ENCODE measurements around the gene SETD2. TPM values are rescaled to one million over a fixed set of nuclear protein-coding genes. Genes with fewer than 3 reads are reported as not detected.
A peak's percentile ranks its signal among the peaks of the same experiment; 100 is the strongest.

Gene SETD2
- total RNA-seq, 3 donors from 2014 or later (not counting 1 experiment from before 2014, with no cell fraction given), result 86.5 to 104 (median 95.9) TPM

- WGBS (ENCODE audit: insufficient coverage), result 97% methylated on average over 35 of the region's 35 CpGs
- intact Hi-C loops (cut with micrococcal nuclease), result no loop called here
- Histone ChIP-seq H3K4me1 (ENCODE audit: control insufficient read depth, insufficient read depth, low read length) (peaks cover 29% of the 10 kb centered on the region), H3K4me3 (ENCODE audit: low read length) (no peak overlapping the region), H3K9me3 (ENCODE audit: control insufficient read depth, insufficient read depth, low read length) (no peaks in the 10 kb centered on the region), H3K36me3 (ENCODE audit: control insufficient read depth, insufficient read depth, low read length) (peaks cover 98% of the 10 kb centered on the region), H3K27me3 (ENCODE audit: control insufficient read depth, insufficient read depth, low read length) (no peaks in the 10 kb centered on the region), H3K27ac (ENCODE audit: low read length) (no peak overlapping the region)
- DNase-seq, result no peak
- Mint-ChIP-seq H3K27me3 (ENCODE audit: low read depth in 2 of 2) (no peaks in the 10 kb centered on the region), H3K4me3 (no peak overlapping the region), H3K9me3 (no peaks in the 10 kb centered on the region), H3K4me1 (peaks cover 22 to 27% of the 10 kb centered on the region in 2 donors), H3K36me3 (no peaks in the 10 kb centered on the region), H3K27ac (no peak overlapping the region)
- TF ChIP-seq, protein P1, sequence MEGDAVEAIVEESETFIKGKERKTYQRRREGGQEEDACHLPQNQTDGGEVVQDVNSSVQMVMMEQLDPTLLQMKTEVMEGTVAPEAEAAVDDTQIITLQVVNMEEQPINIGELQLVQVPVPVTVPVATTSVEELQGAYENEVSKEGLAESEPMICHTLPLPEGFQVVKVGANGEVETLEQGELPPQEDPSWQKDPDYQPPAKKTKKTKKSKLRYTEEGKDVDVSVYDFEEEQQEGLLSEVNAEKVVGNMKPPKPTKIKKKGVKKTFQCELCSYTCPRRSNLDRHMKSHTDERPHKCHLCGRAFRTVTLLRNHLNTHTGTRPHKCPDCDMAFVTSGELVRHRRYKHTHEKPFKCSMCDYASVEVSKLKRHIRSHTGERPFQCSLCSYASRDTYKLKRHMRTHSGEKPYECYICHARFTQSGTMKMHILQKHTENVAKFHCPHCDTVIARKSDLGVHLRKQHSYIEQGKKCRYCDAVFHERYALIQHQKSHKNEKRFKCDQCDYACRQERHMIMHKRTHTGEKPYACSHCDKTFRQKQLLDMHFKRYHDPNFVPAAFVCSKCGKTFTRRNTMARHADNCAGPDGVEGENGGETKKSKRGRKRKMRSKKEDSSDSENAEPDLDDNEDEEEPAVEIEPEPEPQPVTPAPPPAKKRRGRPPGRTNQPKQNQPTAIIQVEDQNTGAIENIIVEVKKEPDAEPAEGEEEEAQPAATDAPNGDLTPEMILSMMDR (IDR thresholded peaks at IDR 0.05), result no peak
- ATAC-seq, result no peak
Measured at GRCh38 chr3:47002171-47003055, 161.5 kb downstream of the SETD2 start.

DNA sequence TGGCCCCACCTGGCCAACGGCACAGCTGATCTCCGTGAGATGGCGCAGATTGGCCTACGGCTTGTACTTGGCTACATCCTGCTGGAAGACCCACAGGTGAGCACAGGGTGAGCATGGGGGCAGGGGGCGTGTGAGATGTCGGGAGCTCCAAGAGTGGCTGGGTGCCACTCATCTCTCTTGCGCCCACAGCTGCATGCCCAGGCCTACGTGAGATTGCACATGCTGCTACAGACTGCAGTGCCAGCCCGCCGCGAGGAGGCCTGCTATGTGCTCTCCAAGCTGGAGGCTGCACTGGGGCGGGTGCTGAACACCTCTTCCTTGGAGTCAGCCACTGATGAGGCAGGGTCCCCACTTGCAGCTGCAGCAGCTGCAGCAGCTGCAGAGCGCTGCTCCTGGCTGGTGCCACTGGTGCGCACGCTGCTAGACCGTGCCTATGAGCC, 162.2 kb downstream of the SETD2 start:
- DNase-seq, result no peak
- intact Hi-C loops (cut with micrococcal nuclease), result no loop called here
- ATAC-seq, result no peak
- peaks cover 29 to 33% of the 10 kb centered on the region in 2 donors for H3K4me1 Mint-ChIP-seq
- no peaks in the 10 kb centered on the region for H3K36me3 Mint-ChIP-seq
- 98% methylated on average over 16 of the region's 16 CpGs for WGBS (ENCODE audit: insufficient coverage)
- Histone ChIP-seq H3K4me3 (ENCODE audit: low read length) (no peak overlapping the region), H3K27ac (ENCODE audit: low read length) (no peak overlapping the region), H3K36me3 (ENCODE audit: control insufficient read depth, insufficient read depth, low read length) (peaks cover 98% of the 10 kb centered on the region), H3K9me3 (ENCODE audit: control insufficient read depth, insufficient read depth, low read length) (no peaks in the 10 kb centered on the region), H3K4me1 (ENCODE audit: control insufficient read depth, insufficient read depth, low read length) (peaks cover 36% of the 10 kb centered on the region), H3K27me3 (ENCODE audit: control insufficient read depth, insufficient read depth, low read length) (no peaks in the 10 kb centered on the region)
- H3K27ac Mint-ChIP-seq, result no peak overlapping the region
- TF ChIP-seq, protein P1 (IDR thresholded peaks at IDR 0.05), result no peak
- no peak overlapping the region for H3K4me3 Mint-ChIP-seq
- H3K9me3 Mint-ChIP-seq, result no peaks in the 10 kb centered on the region
- H3K27me3 Mint-ChIP-seq (ENCODE audit: low read depth in 2 of 2), result no peaks in the 10 kb centered on the region

- Mint-ChIP-seq H3K4me3 (no peak overlapping the region), H3K36me3 (no peaks in the 10 kb centered on the region)
Measured at GRCh38 chr3:47000922-47001730, 162.8 kb downstream of the SETD2 start.

More at GRCh38 chr3:47000922-47001730, 162.8 kb downstream of the SETD2 start:
- Histone ChIP-seq H3K9me3 (ENCODE audit: control insufficient read depth, insufficient read depth, low read length) (no peaks in the 10 kb centered on the region), H3K36me3 (ENCODE audit: control insufficient read depth, insufficient read depth, low read length) (peaks cover 95% of the 10 kb centered on the region), H3K27ac (ENCODE audit: low read length) (no peak overlapping the region), H3K4me1 (ENCODE audit: control insufficient read depth, insufficient read depth, low read length) (peaks cover 42% of the 10 kb centered on the region), H3K4me3 (ENCODE audit: low read length) (no peak overlapping the region), H3K27me3 (ENCODE audit: control insufficient read depth, insufficient read depth, low read length) (no peaks in the 10 kb centered on the region)
- intact Hi-C loops (cut with micrococcal nuclease), result no loop called here
- DNase-seq (no peak), ATAC-seq (peak in 2 of 3 donors; percentile 20 to 40)
- TF ChIP-seq, protein P1 (IDR thresholded peaks at IDR 0.05), result no peak
- Mint-ChIP-seq H3K27me3 (ENCODE audit: low read depth in 2 of 2) (no peaks in the 10 kb centered on the region), H3K27ac (peak overlapping the region in 1 of 2 donors; percentile 62), H3K9me3 (no peaks in the 10 kb centered on the region), H3K4me1 (peaks cover 30 to 36% of the 10 kb centered on the region in 2 donors)
- WGBS (ENCODE audit: insufficient coverage), result 46% methylated on average over 24 of the region's 25 CpGs

Measured in natural killer cell (primary cell).